IPS-18a (cell line): Measurements from ENCODE around the gene SYT13.

Experiments
- H3K27ac ChIP-seq: one replicate; pipeline ENCODE4 v1.5.1; 2013; ENCODE audit warnings: low read length
- H3K27me3 ChIP-seq: one replicate; pipeline ENCODE4 v1.6.1; 2013; ENCODE audit warnings: mild to moderate bottlenecking, low read length; ENCODE audit not compliant: control insufficient read depth, insufficient read depth
- H3K36me3 ChIP-seq: one replicate; pipeline ENCODE4 v1.6.1; 2013; ENCODE audit warnings: low read depth, low read length; ENCODE audit not compliant: control insufficient read depth
- H3K4me1 ChIP-seq: one replicate; pipeline ENCODE4 v1.6.1; 2013; ENCODE audit warnings: low read depth, low read length; ENCODE audit not compliant: control insufficient read depth
- H3K4me3 ChIP-seq: one replicate; pipeline ENCODE4 v1.5.1; 2013; ENCODE audit warnings: low read length
- H3K9ac ChIP-seq: one replicate; pipeline ENCODE4 v1.6.1; 2013; ENCODE audit warnings: mild to moderate bottlenecking, low read length, moderate library complexity
- H3K9me3 ChIP-seq: one replicate; pipeline ENCODE4 v1.6.1; 2013; ENCODE audit warnings: low read depth, low read length; ENCODE audit not compliant: control insufficient read depth

The SYT13 gene

DNA sequence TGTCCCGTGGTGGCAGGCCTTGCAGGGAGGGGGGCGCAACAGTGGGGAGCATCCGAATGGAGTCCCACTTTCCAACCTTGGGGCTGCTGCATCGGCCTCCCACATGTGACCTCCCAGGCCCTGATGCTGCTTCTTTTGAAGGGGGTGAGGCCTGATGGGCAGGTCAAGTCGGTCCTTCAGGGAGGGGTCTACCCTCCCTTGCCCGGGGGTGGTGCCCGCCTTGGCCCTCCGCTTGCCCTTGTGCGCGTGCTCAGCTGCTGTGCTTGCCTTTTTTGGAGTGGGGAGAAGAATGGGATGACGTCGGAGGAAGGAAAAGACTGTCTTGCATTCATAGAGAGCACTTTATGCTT lies 72.8 kb downstream of the SYT13 start:
- Histone ChIP-seq H3K9me3 (no peaks in the 10 kb centered on the region), H3K9ac (no peak overlapping the region), H3K27me3 (no peaks in the 10 kb centered on the region), H3K36me3 (no peaks in the 10 kb centered on the region), H3K27ac (no peak overlapping the region), H3K4me3 (no peak overlapping the region), H3K4me1 (peaks cover 10% of the 10 kb centered on the region)

DNA sequence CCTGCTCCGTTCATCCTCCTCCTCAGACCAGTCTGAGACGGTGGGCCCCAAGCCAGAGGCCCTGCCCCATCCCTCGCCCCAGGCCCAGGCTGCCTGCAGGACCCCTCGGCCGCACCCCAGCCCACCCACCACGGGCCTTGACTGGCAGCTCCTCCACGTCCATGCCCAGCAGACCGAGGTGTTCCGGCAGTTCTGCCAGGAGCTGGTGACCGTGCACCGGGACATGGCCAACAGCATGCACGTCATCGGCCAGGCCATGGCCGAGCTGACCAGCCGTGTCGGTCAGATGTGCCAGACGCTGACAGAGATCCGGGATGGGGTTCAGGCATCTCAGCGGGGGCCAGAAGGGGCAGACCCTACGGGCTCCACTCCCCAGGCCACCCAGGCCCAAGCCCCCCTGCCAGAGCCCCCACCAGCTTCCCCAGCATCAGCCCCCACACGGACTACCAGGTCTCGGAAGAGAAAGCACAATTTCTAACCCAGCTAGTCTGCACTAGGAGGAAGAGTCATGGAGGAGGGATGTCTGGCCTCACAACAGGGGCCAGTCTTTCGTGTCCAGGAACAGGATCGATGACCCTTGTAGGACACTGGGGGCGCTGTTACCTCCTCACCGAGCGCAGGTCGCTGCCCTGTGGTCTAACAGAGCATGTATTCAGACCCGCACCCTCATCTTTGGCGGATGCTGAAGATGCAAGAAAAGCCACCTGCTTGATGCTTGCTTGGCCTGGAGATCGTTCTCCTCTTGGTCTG lies 73.4 kb downstream of the SYT13 start:
- H3K27me3 ChIP-seq: no peaks in the 10 kb centered on the region
- no peak overlapping the region for H3K27ac ChIP-seq
- H3K9ac ChIP-seq: no peak overlapping the region
- H3K36me3 ChIP-seq: no peaks in the 10 kb centered on the region
- no peaks in the 10 kb centered on the region for H3K9me3 ChIP-seq
- H3K4me3 ChIP-seq: no peak overlapping the region
- peaks cover 10% of the 10 kb centered on the region for H3K4me1 ChIP-seq

DNA sequence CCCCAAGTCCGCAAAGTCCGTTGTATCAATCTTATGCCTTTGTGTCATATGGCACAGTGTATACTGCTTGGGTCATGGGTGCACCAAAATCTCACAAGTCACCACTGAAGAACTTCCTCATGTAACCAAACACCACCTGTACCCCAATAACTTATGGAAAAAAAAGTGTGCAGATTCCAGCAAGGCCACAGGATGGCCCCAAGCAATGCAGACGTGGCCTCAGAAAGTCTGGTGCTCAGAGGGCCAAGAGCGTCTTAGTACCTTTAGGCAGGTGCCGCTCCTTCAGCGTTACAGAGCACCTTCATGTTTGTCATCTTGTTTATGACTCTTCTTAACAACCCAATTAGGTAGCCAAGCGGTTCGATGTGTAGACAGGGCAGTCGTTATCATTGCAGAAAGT lies 74.4 kb downstream of the SYT13 start:
- Histone ChIP-seq H3K4me1 (peaks cover 10% of the 10 kb centered on the region), H3K9ac (no peak overlapping the region), H3K27me3 (no peaks in the 10 kb centered on the region), H3K4me3 (no peak overlapping the region), H3K36me3 (no peaks in the 10 kb centered on the region), H3K9me3 (no peaks in the 10 kb centered on the region), H3K27ac (no peak overlapping the region)

- Histone ChIP-seq H3K9ac (no peak overlapping the region), H3K27me3 (no peaks in the 10 kb centered on the region)
Observed at GRCh38 chr11:45210846-45211245, 75.3 kb downstream of the SYT13 start.

DNA sequence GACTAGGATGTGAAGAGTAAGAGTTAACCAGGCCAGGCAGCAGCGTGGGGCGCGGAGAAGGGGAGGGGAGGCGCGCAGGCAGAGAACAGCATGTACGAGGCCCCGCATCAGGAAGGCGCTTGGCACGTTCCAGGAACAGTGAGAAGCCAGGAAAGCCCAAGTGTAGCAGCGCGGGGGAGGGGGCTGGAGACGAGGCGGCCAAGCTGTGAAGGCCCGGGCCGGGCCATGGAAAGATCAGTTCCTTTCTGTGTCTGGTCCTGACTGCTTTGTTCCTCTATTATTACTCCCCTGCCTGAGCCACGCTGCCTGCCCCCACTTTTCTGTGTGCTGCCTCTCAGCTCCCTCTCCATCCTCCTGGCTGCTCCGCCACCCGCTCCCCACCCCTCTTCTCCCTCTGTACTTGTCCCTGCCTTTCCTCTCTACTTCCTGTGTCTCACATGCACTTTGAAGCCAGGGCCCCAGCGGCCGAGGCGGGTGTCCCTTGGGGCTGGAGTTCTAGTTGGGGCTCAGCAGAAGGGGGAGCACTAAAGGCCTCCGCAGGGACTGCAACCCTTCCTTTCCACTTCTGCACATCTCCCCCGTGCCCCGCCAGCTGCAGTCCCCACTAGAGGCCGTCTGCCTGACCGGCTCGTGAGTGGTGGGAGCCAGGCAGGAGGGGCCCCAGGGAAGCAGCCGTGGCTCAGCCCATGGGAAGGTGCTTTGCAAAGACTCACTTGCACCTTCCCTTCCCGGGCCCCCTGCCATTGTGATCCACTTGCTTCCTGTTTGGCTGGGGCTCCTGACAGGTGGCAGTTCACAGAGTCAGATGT lies 76.0 kb downstream of the SYT13 start:
- Histone ChIP-seq H3K27me3 (no peaks in the 10 kb centered on the region), H3K9me3 (no peaks in the 10 kb centered on the region), H3K36me3 (no peaks in the 10 kb centered on the region), H3K4me3 (no peak overlapping the region), H3K4me1 (peaks cover 10% of the 10 kb centered on the region), H3K27ac (no peak overlapping the region), H3K9ac (peak overlapping the region; percentile 34)

More at GRCh38 chr11:45210846-45211245, 75.3 kb downstream of the SYT13 start:
- no peak overlapping the region for H3K27ac ChIP-seq
- H3K36me3 ChIP-seq: no peaks in the 10 kb centered on the region
- no peaks in the 10 kb centered on the region for H3K9me3 ChIP-seq
- peaks cover 10% of the 10 kb centered on the region for H3K4me1 ChIP-seq
- no peak overlapping the region for H3K4me3 ChIP-seq

DNA sequence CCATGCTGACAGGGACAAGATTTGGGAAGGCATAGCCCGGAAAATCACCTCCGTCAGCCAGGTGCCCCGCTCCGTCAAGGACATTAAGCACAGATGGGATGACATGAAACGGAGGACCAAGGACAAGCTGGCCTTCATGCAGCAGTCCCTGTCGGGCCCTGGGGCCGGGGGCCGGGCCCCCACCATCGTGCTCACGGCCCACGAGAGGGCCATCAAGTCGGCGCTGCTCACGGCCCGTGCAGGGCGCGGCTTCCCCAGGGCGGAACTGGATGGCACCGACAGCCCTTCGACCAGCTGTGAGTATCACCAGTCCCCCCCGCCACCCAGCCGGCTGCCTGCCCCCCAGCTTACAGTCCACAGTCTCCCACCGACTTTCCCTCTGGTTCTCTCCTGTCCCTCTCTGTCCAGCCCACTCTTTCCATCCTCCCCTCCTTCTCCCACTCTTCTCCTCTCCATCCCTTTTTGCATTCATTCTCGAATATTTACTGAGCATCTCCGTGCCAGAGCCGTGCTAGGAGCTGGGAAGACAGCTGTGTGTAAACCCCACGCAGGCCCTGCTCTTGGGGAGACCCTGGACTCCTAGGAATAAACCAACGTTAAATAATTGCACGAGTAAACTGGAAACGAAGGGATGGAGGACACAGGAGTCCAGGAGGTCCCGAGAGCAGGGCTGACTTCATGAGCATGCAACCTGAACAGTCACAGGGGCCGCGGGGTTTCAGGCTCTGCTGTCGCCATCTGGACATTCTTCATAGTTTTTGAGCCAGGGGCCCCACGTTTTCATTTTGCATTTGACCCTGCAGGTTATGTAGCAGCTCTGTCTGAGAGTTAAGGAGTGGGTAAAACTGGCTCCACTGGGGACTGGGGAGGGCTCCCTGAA lies 76.9 kb downstream of the SYT13 start:
- Histone ChIP-seq H3K27ac (no peak overlapping the region), H3K4me1 (peaks cover 10% of the 10 kb centered on the region), H3K36me3 (no peaks in the 10 kb centered on the region), H3K9ac (peak overlapping the region; percentile 34), H3K9me3 (no peaks in the 10 kb centered on the region), H3K4me3 (no peak overlapping the region), H3K27me3 (no peaks in the 10 kb centered on the region)

GRCh38 chr11:45208135-45208534 lies 78.0 kb downstream of the SYT13 start:
- H3K9me3 ChIP-seq: no peaks in the 10 kb centered on the region
- H3K27ac ChIP-seq: no peak overlapping the region
- peaks cover 10% of the 10 kb centered on the region for H3K4me1 ChIP-seq
- H3K36me3 ChIP-seq: no peaks in the 10 kb centered on the region
- H3K9ac ChIP-seq: no peak overlapping the region
- H3K4me3 ChIP-seq: no peak overlapping the region
- no peaks in the 10 kb centered on the region for H3K27me3 ChIP-seq

DNA sequence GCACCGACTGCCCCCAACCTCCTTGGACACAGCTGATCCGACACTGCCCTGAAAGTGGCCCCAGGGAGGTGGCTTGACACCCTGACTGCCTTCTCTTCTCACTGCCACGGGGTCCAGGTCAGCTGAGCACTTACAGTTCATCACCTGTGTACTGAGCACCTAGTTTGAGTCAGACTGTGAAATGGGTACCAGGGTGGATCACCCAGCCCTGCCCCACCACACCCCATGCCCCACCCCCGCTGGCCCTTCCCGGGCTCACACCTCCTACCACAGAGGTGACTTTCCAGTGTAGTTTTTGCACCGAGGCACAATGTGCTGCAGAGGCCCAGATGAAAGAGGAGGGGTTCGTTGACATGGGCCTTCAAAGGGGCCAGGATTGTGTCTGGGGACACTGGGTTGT lies 80.2 kb downstream of the SYT13 start:
- no peaks in the 10 kb centered on the region for H3K9me3 ChIP-seq
- H3K4me3 ChIP-seq: no peak overlapping the region
- no peak overlapping the region for H3K27ac ChIP-seq
- no peaks in the 10 kb centered on the region for H3K36me3 ChIP-seq
- no peak overlapping the region for H3K9ac ChIP-seq
- peaks cover 10% of the 10 kb centered on the region for H3K4me1 ChIP-seq
- H3K27me3 ChIP-seq: no peaks in the 10 kb centered on the region

- Histone ChIP-seq H3K9me3 (no peaks in the 10 kb centered on the region), H3K36me3 (no peaks in the 10 kb centered on the region)
Observed at GRCh38 chr11:45204761-45205160, 81.4 kb downstream of the SYT13 start.

GRCh38 chr11:45193695-45194094 lies 92.4 kb downstream of the SYT13 start:
- Histone ChIP-seq H3K4me3 (no peak overlapping the region), H3K27ac (no peak overlapping the region), H3K9ac (no peak overlapping the region), H3K27me3 (no peaks in the 10 kb centered on the region), H3K4me1 (no peaks in the 10 kb centered on the region), H3K36me3 (no peaks in the 10 kb centered on the region), H3K9me3 (no peaks in the 10 kb centered on the region)

More at GRCh38 chr11:45204761-45205160, 81.4 kb downstream of the SYT13 start:
- Histone ChIP-seq H3K4me3 (no peak overlapping the region), H3K4me1 (peaks cover 5% of the 10 kb centered on the region), H3K27ac (no peak overlapping the region), H3K9ac (no peak overlapping the region), H3K27me3 (no peaks in the 10 kb centered on the region)
